NCI-H526 (cell line): ENCODE data around the gene VWA8.
"Not testable (repeated sequence)": the region's sequence is repeated elsewhere in the genome, so short reads cannot be mapped to it uniquely, and the experiment has no call there.

Experiments used
- DNase-seq, 2 experiments: peaks; one replicate each; lab custom pipeline; 2025; lab: John Stamatoyannopoulos, UW

The VWA8 gene

DNA sequence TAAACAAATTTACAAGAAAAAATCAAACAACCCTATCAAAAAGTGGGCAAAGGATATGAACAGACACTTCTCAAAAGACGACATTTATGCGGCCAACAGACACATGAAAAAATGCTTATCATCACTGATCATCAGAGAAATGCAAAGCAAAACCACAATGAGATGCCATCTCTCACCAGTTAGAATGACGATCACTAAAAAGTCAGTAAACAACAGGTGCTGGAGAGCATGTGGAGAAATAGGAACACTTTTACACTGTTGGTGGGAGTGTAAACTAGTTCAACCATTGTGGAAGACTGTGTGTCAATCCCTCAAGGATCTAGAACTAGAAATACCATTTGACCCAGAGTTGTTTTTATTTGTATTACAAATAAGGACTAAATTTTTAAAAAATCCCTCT, 215.4 kb downstream of the VWA8 start:
- not testable (repeated sequence) for DNase-seq

DNA sequence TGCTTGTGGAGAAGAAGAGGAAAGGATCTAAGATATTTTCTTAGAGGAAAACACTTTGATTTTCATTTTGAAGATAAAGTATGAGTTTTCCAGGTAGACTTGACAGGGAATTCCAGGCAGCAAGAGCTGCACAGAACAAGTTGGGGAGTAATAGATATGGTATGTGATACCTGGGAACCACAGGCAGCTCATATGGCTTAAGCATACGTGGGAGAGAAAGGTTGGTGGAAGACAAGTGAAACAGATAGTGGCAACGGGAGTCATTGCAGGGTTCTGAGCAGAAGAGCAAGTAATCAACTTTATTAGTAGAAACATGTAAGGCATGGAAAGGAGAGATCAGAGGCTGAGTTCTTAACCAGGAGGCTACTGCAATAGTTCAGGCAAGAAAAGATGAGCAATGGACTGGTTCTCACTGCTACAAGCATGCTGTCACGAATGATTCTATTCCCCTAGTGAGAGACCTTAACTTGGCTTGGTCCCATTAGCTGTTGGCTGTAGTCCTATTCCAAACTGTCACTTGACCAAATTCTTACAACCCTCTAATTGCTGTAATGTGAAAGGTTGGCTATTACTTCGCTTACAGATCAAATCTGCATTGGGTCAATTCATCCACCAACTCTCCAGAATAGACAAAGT, 217.9 kb downstream of the VWA8 start:
- DNase-seq, result no peak

DNA sequence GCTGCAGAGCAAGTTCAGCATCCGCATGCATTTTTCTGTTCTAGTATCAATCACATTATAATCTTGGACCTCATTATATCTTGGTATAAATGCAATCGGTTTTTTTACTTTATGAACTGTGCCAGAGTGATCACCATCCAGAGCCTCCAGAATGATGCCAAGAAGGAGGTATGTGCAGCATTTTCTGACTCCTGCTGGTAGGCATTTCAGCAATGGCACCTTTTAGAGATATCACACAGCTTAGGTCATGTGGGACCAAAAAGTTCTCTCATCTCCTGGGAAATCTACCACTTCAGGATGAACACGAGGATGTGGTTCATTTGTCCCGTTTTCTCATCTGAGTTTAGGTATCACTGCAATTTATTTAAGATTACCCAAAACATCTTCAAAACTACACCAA, 220.4 kb downstream of the VWA8 start:
- DNase-seq, result no peak

DNA sequence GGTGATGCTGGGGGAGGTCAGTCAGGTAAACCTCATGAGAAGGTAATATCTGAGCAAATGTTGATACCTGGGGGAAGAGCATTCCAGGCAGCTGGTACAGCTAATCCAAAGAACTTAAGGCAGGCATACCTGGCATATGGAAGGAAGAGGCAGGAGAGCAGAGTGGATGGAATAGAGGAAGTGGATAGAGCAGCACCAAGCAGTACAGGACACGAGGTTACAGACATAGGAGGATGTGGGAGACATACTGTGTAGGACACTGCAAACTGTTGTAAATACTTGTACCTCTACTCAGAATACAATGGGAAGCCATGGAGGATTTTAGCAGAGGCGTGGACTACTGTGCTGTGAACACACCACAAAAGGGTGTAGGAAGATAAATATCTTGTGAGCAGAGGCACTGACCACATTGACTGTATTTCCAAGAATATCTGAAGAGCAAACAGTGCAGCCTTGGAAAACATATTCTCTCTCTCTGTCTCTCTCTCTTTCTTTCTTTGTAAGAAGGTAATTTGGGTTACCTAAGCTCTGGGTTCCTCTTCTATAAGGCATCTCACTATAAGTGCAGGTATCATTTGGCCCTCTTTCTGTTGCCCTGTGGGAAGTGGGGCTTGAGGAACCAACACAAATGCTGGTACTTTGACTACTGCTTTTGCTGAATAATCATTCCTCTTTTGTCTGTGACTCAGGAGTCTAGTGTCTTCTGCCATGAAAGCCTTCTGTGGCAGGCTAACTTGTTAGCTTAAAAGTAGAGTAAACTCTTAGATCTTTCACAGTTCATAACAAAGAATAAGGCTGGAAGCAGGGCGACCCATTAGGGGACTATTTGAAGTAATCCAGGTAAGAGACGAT, 238.0 kb downstream of the VWA8 start:
- no peak for DNase-seq

DNA sequence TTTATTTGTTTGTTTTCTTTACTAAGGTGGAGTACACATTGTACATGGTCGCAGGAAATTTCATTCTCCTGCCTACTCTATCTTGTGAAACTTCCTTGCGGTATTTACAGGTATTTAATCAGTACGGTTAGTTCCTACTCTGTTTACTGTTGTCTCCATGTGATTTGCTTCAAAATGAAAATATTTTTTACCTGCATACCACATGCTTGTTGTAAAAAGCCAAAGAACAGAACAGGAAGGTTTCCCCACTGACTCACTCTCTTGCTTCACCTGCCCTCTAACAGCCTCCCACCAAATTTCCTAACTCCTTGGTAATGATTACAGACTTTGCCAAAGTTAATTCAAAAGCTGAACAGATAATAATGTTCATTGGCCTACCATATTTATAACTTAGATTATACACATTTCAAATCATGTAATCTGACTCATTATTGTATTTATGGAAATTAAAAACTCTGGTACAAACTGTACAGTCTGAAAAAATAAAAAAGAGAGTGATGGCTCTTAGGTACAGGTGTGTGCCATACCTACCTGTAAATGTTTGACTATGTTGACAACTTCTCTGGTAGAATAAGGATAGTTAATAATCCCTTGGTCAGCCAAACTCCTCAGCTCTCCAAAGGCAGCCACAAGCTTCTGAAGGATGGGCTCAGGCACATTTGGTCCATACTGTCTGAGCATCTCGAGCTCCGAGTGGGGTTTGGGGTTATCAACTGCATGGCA, 239.9 kb downstream of the VWA8 start:
- no peak for DNase-seq

DNA sequence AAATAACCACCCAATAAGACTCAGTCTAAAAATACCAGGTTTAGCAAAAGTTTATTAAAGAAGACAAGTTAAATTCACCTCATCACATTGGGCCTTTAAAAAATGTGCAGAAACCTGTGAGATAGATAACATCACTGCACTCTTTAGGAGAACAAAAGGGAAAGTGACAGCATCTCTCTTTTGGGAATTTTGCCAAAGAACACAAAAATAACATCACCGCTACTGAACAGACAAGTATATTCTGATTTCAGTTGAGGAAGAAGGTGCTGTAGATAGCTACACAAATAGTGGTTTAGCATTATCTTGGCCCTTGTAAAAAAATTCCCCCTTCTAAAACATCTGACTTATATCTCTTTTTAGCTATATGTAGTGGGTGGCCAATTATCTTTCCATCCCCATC, 244.7 kb downstream of the VWA8 start:
- DNase-seq, result no peak

DNA sequence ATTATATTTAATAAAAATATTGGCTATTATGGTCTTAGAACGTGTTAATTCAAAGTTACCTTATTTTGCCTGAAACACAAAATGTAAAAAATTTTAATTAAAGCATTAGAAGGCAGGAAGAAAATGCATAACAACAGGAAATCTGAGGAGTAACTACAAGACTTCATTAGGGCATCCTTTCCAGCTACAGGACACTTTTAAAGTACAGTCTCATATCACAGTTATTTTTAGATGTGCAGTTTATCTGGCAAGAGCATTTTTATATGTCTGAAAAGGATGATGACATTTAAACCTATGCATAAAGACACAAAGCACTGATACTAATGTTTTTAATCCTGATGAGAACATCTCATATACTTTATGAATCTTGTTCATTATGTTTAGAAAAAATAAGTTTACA, 247.5 kb downstream of the VWA8 start:
- no peak for DNase-seq

DNA sequence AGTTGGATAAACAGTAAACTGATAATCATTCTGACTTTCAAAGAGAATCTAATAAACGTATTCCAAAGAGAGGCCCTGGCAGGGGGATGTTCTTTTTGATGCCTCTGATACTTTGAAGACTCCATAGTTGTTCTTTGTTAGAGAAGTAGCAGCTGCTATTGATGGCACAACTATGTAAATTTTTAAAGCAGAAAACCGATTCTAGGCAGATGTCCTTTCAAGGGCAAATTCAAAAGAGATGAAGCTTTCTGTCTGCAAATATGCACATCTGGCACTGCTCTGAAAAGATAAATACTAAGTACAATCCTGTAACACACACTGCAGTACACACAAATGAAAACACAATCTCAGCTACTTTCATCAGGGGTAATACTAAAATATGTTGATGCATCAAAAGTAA, 250.1 kb downstream of the VWA8 start:
- DNase-seq, result no peak

DNA sequence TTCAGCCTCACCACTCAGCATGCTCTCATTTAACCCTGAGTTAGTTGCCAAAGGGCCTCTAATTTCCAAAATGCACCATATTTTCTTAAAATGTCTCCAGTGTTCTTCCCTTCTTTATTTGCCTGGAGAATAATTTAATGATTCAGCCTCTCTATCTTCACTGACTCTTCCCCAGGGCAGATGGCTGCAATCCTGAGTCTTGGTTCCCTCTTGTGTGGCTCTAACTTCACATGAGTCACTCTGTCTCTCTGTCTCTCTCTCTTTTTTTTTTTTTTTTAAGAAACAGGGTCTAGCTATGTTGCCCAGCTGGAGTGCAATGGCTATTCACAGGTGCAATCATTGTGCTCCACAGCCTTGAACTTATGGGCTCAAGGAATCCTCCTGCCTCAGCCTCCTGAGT, 251.4 kb downstream of the VWA8 start:
- no peak for DNase-seq

DNA sequence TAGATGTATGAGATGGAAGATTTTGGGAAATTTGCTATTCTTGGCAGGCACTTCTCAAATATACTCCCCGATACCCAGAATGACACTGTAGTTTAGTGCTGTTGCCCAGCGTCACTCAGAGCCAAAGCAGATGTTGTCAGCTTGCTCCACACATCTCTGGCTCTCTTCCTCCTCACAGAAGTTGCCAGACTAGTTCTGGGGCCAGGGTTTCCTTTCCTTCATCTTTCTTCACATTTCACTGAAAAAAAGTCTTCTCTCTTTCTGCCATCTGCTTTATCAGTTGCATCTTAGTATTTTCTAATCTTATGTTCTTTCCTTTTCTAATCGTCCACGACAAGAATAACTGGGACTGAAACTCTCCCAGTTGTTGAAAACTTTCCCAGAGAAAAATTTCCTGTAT, 252.2 kb downstream of the VWA8 start:
- DNase-seq, result no peak

DNA sequence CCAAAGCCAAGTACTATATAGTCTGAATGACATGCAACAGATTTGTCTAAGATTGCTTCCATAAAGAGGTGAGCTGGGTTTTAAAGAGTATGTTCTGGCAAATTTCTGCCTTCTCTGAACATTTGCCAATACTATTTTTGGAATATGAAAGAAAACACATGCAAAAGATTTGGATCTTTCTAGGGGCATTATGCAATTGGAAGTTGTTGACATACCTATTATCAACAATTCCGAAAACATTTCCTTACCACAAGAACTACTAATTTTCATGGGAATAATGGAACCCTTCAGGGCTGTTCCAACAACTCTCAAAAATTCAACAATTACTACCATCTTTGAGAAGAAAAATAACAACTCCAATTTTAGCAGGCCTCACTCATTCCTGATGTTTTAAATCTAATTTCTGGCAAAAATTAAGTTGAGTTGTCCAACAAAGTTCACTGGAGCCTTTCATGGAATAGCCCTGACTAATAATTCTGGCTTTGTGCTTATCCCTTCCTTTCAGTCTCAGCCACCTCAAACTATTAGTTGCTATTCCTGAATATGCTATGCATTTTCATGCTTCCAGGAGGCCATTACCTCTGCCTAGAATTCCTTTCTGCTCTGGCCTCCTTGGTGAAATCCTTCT, 253.6 kb downstream of the VWA8 start:
- no peak for DNase-seq

DNA sequence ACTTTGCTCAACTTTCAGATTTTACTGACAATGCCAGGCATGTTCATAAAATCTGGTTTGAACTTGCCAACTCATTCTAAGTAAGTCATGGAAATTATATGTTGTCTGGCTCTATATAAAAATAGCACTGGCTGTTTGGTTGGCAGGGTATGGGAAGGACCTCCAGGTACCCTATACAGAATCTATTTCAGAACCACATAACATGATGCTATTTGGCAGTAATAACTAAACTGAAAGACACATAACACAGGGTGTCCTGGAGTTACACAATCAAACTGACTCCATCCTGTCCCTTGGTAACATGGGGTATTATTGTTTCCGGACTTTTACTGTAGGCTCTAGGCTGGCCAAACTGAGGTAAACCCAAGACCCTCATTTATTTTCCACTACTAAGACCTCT, 254.8 kb downstream of the VWA8 start:
- no peak for DNase-seq

DNA sequence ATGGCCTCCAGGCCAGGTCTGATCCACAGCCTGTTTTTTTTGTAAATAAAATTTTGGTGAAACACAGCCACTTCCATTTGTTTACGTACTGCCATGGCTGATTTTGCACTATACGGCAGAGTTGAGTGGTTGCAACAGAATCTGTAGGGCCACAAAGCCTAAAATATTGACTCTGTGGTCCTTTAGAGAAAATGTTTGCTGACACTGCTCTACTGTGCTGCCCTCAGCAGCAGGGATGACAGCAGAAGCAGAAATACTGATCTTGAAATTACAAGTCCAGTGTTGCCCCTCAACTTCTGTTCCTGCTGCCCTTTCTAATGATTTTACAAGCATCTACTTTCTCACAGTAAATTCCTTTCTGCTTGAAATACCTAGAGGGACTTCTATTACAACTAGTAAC, 258.4 kb downstream of the VWA8 start:
- DNase-seq, result no peak

DNA sequence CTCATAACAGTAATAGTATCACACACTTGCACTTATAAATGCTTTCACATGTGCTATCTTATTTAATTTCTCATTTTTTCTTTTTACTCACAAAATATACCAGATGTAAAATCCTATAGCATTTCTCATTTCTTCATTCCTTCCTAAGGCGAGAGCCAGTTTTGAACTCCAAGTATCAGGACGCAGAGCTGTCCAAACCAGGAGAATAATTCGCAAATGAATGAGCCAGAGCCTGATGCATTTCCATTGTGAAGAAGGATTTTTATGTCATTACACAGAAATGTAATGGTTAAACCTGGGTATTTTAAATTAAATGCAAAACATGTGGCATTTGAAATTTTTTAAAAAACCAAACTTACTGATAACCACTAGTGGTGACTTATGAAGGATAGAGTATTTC, 259.2 kb downstream of the VWA8 start:
- DNase-seq, result no peak

DNA sequence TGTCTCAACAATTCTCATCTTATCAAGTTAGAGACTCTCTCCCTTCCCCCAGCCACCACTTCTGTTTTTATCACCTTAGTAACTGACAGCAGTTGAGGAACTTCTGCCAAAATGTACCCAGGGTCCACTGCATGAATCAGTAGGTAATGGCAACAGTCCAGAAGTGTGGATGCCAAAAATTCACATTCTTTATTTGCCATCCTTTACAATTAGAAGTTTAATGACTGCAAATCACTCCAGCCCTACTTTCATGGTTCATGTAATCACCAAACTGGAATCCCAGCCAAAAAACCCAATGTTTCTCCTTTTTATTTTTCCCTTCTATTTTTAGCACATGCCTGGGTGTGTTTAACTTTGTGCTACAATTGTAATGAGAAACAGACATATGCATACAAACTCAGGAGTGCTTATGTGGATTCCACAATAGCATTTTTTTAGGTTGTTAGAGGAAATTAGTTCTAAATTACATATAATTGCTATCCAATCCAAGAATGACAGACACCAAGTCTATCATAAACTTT, 260.1 kb downstream of the VWA8 start:
- no peak for DNase-seq

DNA sequence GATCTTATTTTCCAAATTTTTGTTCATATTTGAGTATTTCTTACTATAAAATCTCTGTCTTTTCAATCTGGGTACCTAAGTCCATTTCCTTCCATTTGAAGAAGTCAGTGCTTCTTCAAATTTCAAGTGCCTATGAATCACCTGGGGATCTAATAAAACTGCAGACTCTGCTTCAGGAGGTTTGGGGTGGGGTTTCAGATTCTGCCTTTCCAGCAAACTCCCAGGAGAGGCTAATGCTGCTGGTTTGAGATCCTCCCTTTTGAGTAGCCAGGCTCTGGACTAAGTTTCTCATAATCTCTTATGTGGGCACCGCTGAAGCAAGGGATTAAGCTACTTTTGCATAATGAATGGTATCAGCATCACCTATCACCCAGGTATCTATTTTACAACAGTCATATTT, 261.1 kb downstream of the VWA8 start:
- DNase-seq, result no peak

DNA sequence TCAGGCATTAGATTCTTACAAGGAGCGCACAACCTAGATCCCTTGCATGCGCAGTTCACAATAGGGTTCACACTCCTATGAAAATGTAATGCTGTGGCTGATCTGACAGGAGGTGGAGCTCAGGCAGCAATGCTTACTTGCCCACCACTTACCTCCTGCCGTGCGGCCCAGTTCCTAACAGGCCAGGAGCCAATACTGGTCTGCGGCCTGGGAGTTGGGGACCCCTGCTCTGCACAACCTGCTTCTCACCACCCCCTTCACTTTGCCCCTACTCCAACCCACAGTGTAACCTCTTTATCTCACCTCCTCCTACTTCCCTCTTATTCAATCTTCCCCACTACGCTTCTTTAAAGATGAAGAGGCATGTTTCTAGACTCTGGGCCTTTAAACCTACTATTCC, 263.3 kb downstream of the VWA8 start:
- DNase-seq, result no peak

DNA sequence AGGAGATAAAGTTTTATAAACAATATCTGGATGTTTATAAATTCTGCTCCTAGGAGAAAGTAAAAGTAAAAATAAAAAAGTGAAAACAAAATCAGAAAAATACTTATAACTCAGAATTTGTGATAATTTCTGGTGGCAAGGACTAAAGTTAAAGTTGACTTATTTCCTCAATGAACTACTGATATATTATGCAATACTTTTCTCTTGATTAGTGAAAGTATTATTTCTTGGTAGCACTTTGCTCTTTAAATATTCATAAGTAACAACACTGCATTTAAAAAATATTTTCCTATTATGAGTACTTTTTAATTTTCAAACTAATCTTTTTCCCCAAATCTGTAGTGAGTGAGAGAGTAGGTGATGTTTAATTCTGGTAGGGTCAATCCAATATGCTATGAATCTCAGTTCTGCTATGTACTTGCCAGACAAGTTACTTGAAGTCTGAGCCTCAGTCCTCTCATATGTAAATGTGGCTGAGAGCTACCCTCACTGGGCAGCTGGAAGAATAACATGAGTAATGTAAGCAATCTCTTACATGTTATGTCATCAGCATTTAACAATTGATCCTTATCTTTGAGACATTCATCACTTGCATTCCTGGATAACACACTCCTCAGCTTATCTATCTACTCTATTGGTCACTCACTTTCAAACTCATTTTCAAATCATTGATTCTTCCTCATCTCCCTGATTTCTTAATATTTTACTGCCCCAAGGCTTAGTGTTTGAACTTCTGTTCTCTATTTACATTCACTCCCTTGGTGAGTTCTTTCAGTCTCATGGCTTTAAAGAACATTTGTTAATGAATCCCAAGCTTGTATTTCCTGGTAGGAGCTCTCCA, 264.5 kb downstream of the VWA8 start:
- peak in 1 of 2 experiments; percentile 9 for DNase-seq

DNA sequence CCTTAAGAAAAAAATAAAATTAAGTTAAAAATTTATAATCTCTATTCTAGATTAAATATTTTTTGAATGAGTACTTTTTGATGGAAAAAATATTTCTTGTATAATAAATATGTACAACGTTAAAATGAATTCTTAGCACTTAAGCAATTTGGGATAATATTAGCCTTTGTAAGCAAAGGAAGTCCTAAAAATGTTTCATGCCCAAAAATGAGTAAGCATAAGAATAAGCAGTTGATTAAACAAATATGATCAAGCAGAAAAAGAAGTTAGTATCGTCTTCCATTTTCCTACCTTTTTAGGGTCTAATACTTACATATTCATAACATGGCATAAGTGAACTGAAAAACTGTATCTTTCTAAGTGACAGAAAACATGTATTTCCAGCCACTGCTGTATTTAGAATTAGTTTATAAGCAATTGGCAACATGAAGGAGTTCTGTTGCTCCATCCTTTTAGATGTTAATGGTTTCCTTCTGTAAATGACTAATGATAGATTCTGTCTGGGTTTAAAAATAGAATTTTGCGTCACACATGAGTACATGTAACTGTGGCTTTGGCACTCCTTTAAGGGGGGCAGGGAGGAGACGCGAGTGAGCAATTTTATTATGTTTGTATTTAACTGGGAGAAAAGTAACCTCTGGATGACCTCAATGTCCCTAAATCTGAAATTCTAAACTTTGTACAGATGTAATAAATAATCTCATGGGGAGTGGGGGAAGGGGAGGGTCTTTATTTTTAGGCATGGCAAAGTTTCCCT, 266.2 kb downstream of the VWA8 start:
- DNase-seq, result peak in 1 of 2 experiments; percentile 14

DNA sequence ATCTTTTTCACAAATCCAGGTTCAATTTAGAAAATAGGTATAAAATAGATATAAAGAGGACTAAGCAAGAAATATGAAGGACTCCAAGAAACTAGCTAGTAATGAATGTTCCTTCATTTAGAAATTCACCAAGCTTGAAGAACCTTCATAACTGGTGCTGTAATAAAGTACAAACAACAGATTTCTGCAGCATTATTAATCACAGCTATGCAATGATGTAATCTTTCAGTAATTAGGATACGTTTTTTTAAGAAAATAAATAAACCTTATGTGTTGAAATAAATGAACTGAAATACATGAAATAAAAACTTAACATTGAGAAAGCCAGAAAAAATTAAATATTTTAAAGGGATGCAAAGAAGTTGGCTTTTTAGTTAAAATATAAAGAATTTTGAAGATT, 267.5 kb downstream of the VWA8 start:
- DNase-seq, result no peak

DNA sequence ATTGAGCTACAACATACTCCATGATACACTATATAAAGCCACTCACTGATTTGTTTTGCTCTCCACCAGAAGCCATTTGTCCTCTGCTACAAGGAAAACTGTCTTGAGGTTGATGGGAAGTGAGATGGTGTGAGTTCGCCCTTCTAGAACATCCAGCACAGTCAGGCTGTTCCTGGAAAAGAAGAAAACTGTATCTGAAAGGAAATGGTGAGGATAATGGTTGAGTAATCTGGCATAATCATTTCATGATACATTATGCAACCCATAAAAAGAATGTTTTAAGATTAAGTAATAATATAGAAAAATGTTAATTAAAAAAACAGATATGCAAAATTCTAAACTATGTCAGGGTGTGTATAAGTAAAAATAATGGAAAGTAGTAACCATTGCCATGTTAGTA, 269.6 kb downstream of the VWA8 start:
- DNase-seq, result no peak
